A673 (cell line): ENCODE data around the gene MYPN. TPM values are rescaled to one million over a fixed set of nuclear protein-coding genes. Genes with fewer than 3 reads are reported as not detected.

Experiments
- BruUV-seq: library from RNA; stranded (reverse); fragments of 400-500 nt; replicated peaks from 2 replicates; lab custom pipeline; 2021; lab: Mats Ljungman, UMichigan
- CTCF ChIA-PET: fragments of 300-600 bp; sonication (Branson Sonifier 250); formaldehyde crosslinking; loops from one replicate; lab custom pipeline; 2022; ENCODE audit warnings: antibody characterized with exemption; lab: Charles Lee
- POLR2A ChIA-PET: fragments of 300-600 bp; sonication (Branson Sonifier 250); formaldehyde crosslinking; loops from one replicate; lab custom pipeline; 2022; ENCODE audit warnings: antibody characterized with exemption; ENCODE audit not compliant: low non-redundant PET; lab: Charles Lee
- DNase-seq: peaks from one replicate; pipeline ENCODE4 v3.0.0-alpha.2; 2015; ENCODE audit warnings: low spot score
- H3K27ac ChIP-seq: fragments of 200-600 bp; sonication (generic); 2 replicates; pipeline ENCODE4 v1.5.1; 2016; ENCODE audit warnings: mixed run types, low read depth, mild to moderate bottlenecking, mixed read lengths, antibody characterized with exemption, low read length; ENCODE audit not compliant: poor library complexity, severe bottlenecking
- H3K27me3 ChIP-seq: fragments of 200-600 bp; sonication (generic); replicated peaks from 2 replicates; pipeline ENCODE4 v1.6.1; 2017; ENCODE audit warnings: mixed run types, low read depth, mild to moderate bottlenecking, mixed read lengths, antibody characterized with exemption, low read length; ENCODE audit not compliant: insufficient read depth, poor library complexity
- H3K36me3 ChIP-seq: fragments of 200-600 bp; sonication (generic); 2 replicates; pipeline ENCODE4 v1.6.1; 2016; ENCODE audit warnings: mixed run types, mild to moderate bottlenecking, mixed read lengths, antibody characterized with exemption, low read length; ENCODE audit not compliant: insufficient read depth, poor library complexity, severe bottlenecking
- H3K4me1 ChIP-seq: fragments of 200-600 bp; sonication (generic); 2 replicates; pipeline ENCODE4 v1.6.1; 2017; ENCODE audit warnings: mixed run types, mild to moderate bottlenecking, mixed read lengths, antibody characterized with exemption, low read length; ENCODE audit not compliant: insufficient read depth, poor library complexity, severe bottlenecking
- H3K4me3 ChIP-seq: fragments of 200-600 bp; sonication (generic); 2 replicates; pipeline ENCODE4 v1.5.1; 2016; ENCODE audit warnings: low read depth, mixed run types, mild to moderate bottlenecking, mixed read lengths, low read length; ENCODE audit not compliant: poor library complexity, severe bottlenecking
- H3K9me3 ChIP-seq: fragments of 200-600 bp; sonication (generic); 2 replicates; pipeline ENCODE4 v1.6.1; 2016; ENCODE audit warnings: mixed run types, low read depth, mild to moderate bottlenecking, mixed read lengths, antibody characterized with exemption, low read length; ENCODE audit not compliant: poor library complexity, severe bottlenecking
- CTCF ChIP-seq: fragments of 300-800, 200-600 bp; sonication (generic); conservative IDR thresholded peaks from 2 replicates; pipeline ENCODE4 v1.5.1; 2017; ENCODE audit warnings: low read depth, mild to moderate bottlenecking, antibody characterized with exemption, low read length, moderate library complexity, mixed read lengths
- EZH2 ChIP-seq: fragments of 200-600 bp; sonication (generic); IDR thresholded peaks from 2 replicates; pipeline ENCODE4 v1.6.1; 2017; ENCODE audit warnings: borderline replicate concordance, low read depth, mild to moderate bottlenecking, mixed read lengths, antibody characterized with exemption, low read length; ENCODE audit not compliant: poor library complexity, severe bottlenecking
- intact Hi-C: fragments of 100-400 bp; cut with micrococcal nuclease; formaldehyde crosslinking; loops from one replicate; pipeline ENCODE4 v1.10.0; 2022; ENCODE audit not compliant: unreplicated experiment
- total RNA-seq: library from RNA; stranded (reverse); gene quantifications from 2 replicates; pipeline ENCODE4 v1.2.3, GENCODE V29; 2021

Gene MYPN
- total RNA-seq, 1 experiment from 2014 or later: 1.7 TPM

DNA sequence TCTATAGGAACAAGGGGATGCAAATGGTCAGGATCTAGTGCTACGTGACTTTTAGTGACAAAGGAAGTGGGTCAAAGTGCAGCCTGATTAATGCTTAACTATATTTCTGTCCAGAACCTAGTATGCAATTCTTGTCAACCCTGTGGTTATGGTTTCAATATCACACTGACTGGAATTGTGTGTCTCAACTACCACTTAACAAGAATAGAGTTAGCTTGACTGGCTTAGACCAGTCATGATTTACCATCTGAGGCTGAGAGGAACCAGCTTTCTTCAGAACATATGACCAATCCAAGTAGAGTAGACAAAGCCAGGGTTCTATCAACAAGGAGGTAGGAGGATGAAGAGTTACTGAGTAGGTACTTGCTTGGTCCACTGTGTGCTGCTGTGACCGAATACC lies 54.4 kb downstream of the MYPN start:
- CTCF ChIA-PET: no interaction called here
- Histone ChIP-seq H3K4me3 (no peak overlapping the region), H3K9me3 (no peaks in the 10 kb centered on the region), H3K27me3 (no peaks in the 10 kb centered on the region), H3K27ac (no peak overlapping the region), H3K4me1 (no peaks in the 10 kb centered on the region), H3K36me3 (no peaks in the 10 kb centered on the region)
- no TSS peak for BruUV-seq
- no peak for DNase-seq
- no peak for TF ChIP-seq EZH2
- TF ChIP-seq CTCF: no peak
- intact Hi-C loops: no loop called here
- POLR2A ChIA-PET: no interaction called here

DNA sequence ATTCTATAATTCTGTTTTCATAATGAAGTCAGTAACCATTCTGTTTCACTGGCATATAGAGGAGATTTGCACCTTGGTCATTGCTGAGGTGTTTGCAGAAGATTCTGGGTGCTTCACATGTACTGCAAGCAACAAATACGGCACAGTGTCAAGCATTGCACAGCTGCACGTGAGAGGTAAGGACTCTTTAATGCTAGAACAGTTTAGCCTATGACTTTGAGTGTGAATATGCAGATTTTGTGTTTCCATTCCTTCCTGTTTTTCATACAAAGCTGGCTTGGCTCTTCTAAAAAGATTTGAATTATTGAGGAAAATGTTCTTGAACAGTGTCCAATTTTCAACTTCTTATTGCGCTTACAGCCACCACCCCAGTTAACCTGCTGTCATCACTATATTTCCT lies 56.4 kb downstream of the MYPN start:
- Histone ChIP-seq H3K27me3 (no peaks in the 10 kb centered on the region), H3K4me3 (no peak overlapping the region), H3K27ac (no peak overlapping the region), H3K9me3 (no peaks in the 10 kb centered on the region), H3K36me3 (no peaks in the 10 kb centered on the region), H3K4me1 (no peaks in the 10 kb centered on the region)
- intact Hi-C loops: no loop called here
- BruUV-seq: no TSS peak
- DNase-seq: no peak
- ChIA-PET POLR2A (no interaction called here), CTCF (no interaction called here)
- TF ChIP-seq EZH2 (no peak), CTCF (no peak)

- Histone ChIP-seq H3K4me3 (no peak overlapping the region), H3K27me3 (no peaks in the 10 kb centered on the region), H3K36me3 (no peaks in the 10 kb centered on the region), H3K4me1 (no peaks in the 10 kb centered on the region), H3K27ac (no peak overlapping the region), H3K9me3 (no peaks in the 10 kb centered on the region)
- no peak for DNase-seq
- CTCF ChIA-PET: no interaction called here
- BruUV-seq: no TSS peak
- intact Hi-C loops: no loop called here
- TF ChIP-seq EZH2 (no peak), CTCF (no peak)
- POLR2A ChIA-PET: no interaction called here
These were observed 57.7 kb downstream of the MYPN start for GRCh38 chr10:68166871-68167585.
